ENCODE results near the gene PRKN. TPM values are rescaled to one million over a fixed set of nuclear protein-coding genes. Genes with fewer than 3 reads are reported as not detected.
A peak's percentile ranks its signal among the peaks of the same experiment; 100 is the strongest.

Gene PRKN
- total and polyA plus RNA-seq, 2 experiments from 2014 or later, result 1.2 to 2.3 TPM

- no peaks in the 10 kb centered on the region for H3K9me3 ChIP-seq (ENCODE audit: low read depth)
- WGBS, 2 experiments (ENCODE audit: low coverage in 1 of 2, low lambda C conversion rate in 2 of 2, missing lambda C conversion rate in 2 of 2), result 86 to 89% methylated on average over 6 of the region's 6 CpGs
- H3K27ac ChIP-seq, result no peak overlapping the region
- H3K79me2 ChIP-seq (ENCODE audit: insufficient read depth), result no peaks in the 10 kb centered on the region
- H3K36me3 ChIP-seq (ENCODE audit: low read depth), result no peaks in the 10 kb centered on the region
- H3K4me1 ChIP-seq (ENCODE audit: insufficient read depth), result no peaks in the 10 kb centered on the region
- no peak for DNase-seq
- no peaks in the 10 kb centered on the region for H4K20me1 ChIP-seq (ENCODE audit: insufficient read depth)
- no peak for TF ChIP-seq EZH2phosphoT487 (IDR thresholded peaks at IDR 0.05; ENCODE audit: insufficient read depth, low read depth)
- in situ Hi-C loops (cut with MboI), result no loop called here
- no peaks in the 10 kb centered on the region for H3K27me3 ChIP-seq (replicated peaks; ENCODE audit: insufficient read depth)
- no peaks in the 10 kb centered on the region for H3K9me2 ChIP-seq (ENCODE audit: insufficient read depth)
- no peaks in the 10 kb centered on the region for H3F3A ChIP-seq (ENCODE audit: insufficient read depth)
- no peak overlapping the region for H3K4me2 ChIP-seq (ENCODE audit: unreplicated experiment)
- H2AFZ ChIP-seq, result no peak overlapping the region
- H3K4me3 ChIP-seq, result no peak overlapping the region
- no peak overlapping the region for H3K9ac ChIP-seq
These were observed 1343.6 kb downstream of the PRKN start for GRCh38 chr6:161383951-161384350.

- H3K4me3 ChIP-seq, result no peak overlapping the region
- H4K20me1 ChIP-seq (ENCODE audit: insufficient read depth), result no peaks in the 10 kb centered on the region
- TF ChIP-seq EZH2 (IDR thresholded peaks at IDR 0.05; ENCODE audit: insufficient read depth, poor library complexity, severe bottlenecking) (no peak), EZH2phosphoT487 (IDR thresholded peaks at IDR 0.05; ENCODE audit: insufficient read depth, low read depth) (no peak)
- no peaks in the 10 kb centered on the region for H3K9me2 ChIP-seq (ENCODE audit: insufficient read depth)
- no peaks in the 10 kb centered on the region for H3F3A ChIP-seq (ENCODE audit: insufficient read depth)
- in situ Hi-C loops (cut with MboI), result loop anchor here (10.0 kb wide), 1 partner anchor 635 kb away; no protein-coding TSS in a partner anchor
- H3K9me3 ChIP-seq (ENCODE audit: low read depth), result no peaks in the 10 kb centered on the region
- H2AFZ ChIP-seq, result no peak overlapping the region
- peak; percentile 23 for DNase-seq
- 43 to 54% methylated on average over 8 of the region's 8 CpGs for WGBS, 2 experiments (ENCODE audit: low coverage in 1 of 2, low lambda C conversion rate in 2 of 2, missing lambda C conversion rate in 2 of 2)
- H3K4me1 ChIP-seq (ENCODE audit: insufficient read depth), result peaks cover 7% of the 10 kb centered on the region
- H3K79me2 ChIP-seq (ENCODE audit: insufficient read depth), result no peaks in the 10 kb centered on the region
- H3K27ac ChIP-seq, result no peak overlapping the region
- no peaks in the 10 kb centered on the region for H3K36me3 ChIP-seq (ENCODE audit: low read depth)
- H3K27me3 ChIP-seq (replicated peaks; ENCODE audit: insufficient read depth), result no peaks in the 10 kb centered on the region
- no peak overlapping the region for H3K9ac ChIP-seq
- H3K4me2 ChIP-seq (ENCODE audit: unreplicated experiment), result no peak overlapping the region
These were observed 1347.6 kb downstream of the PRKN start for GRCh38 chr6:161379834-161380582.

DNA sequence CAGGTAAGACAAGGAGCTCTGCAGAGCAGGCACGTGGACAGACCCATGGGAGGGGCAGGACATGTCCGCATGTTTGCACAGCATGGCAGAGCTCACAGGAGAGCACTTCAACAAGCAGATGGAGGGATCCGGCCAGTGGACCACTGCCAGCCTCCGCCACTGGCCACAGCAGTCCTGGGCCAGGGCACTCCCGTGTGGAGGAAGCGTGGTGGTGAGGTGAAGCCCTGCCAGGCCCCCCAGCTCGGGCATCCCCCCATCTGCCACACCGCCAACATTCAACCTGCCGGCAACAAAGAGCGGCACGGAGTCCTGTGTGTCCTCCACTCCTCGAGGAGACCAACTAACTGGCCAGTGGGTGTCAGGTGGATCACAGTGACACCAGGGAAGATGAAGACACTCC is 1349.5 kb downstream of the PRKN start:
- in situ Hi-C loops (cut with MboI), result loop anchor here (10.0 kb wide), 1 partner anchor 633 kb away; no protein-coding TSS in a partner anchor
- no peaks in the 10 kb centered on the region for H3K27me3 ChIP-seq (replicated peaks; ENCODE audit: insufficient read depth)
- no peaks in the 10 kb centered on the region for H3K79me2 ChIP-seq (ENCODE audit: insufficient read depth)
- no peak for TF ChIP-seq EZH2phosphoT487 (IDR thresholded peaks at IDR 0.05; ENCODE audit: insufficient read depth, low read depth)
- 80 to 85% methylated on average over 9 to 12 of the region's 12 CpGs for WGBS, 2 experiments (ENCODE audit: low coverage in 1 of 2, low lambda C conversion rate in 2 of 2, missing lambda C conversion rate in 2 of 2)
- no peak for DNase-seq
- H2AFZ ChIP-seq, result no peak overlapping the region
- H3K9ac ChIP-seq, result no peak overlapping the region
- no peaks in the 10 kb centered on the region for H4K20me1 ChIP-seq (ENCODE audit: insufficient read depth)
- H3K27ac ChIP-seq, result no peak overlapping the region
- H3K4me3 ChIP-seq, result no peak overlapping the region
- no peaks in the 10 kb centered on the region for H3K9me3 ChIP-seq (ENCODE audit: low read depth)
- peaks cover 11% of the 10 kb centered on the region for H3K4me1 ChIP-seq (ENCODE audit: insufficient read depth)
- H3F3A ChIP-seq (ENCODE audit: insufficient read depth), result 0 out of 2 replicates have a peak, but pooled peaks cover 4% of the 10 kb centered on the region
- H3K9me2 ChIP-seq (ENCODE audit: insufficient read depth), result no peaks in the 10 kb centered on the region
- H3K4me2 ChIP-seq (ENCODE audit: unreplicated experiment), result no peak overlapping the region
- H3K36me3 ChIP-seq (ENCODE audit: low read depth), result no peaks in the 10 kb centered on the region

DNA sequence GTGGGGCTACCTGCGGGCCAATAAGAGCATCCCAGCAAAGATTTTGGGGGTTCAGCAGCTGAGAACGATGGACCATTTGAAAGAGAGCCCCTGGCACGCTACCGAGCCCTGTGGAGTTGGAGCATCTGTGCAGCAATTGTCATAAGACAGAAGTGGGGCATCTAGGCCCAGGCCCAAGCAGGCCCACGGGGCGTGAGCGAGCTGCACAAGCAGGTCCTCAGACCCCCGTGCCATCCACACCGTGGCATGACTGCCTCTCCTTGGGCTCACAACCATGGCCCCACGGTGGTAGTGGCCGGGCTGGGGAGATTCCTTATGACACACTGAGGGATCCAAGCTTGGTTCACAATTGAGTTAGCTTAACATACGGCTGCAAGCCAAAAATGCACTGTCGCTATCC is 1350.5 kb downstream of the PRKN start:
- Histone ChIP-seq H4K20me1 (ENCODE audit: insufficient read depth) (no peaks in the 10 kb centered on the region), H3K27me3 (replicated peaks; ENCODE audit: insufficient read depth) (no peaks in the 10 kb centered on the region), H3K9me2 (ENCODE audit: insufficient read depth) (no peaks in the 10 kb centered on the region), H3K4me1 (ENCODE audit: insufficient read depth) (peaks cover 11% of the 10 kb centered on the region), H3F3A (ENCODE audit: insufficient read depth) (0 out of 2 replicates have a peak, but pooled peaks cover 4% of the 10 kb centered on the region), H2AFZ (no peak overlapping the region), H3K9me3 (ENCODE audit: low read depth) (no peaks in the 10 kb centered on the region), H3K4me2 (ENCODE audit: unreplicated experiment) (no peak overlapping the region), H3K79me2 (ENCODE audit: insufficient read depth) (no peaks in the 10 kb centered on the region), H3K27ac (no peak overlapping the region), H3K9ac (no peak overlapping the region), H3K36me3 (ENCODE audit: low read depth) (no peaks in the 10 kb centered on the region), H3K4me3 (no peak overlapping the region)
- 97 to 98% methylated on average over 13 of the region's 13 CpGs for WGBS, 2 experiments (ENCODE audit: low coverage in 1 of 2, low lambda C conversion rate in 2 of 2, missing lambda C conversion rate in 2 of 2)
- in situ Hi-C loops (cut with MboI), result loop anchor here (10.0 kb wide), 1 partner anchor 632 kb away; no protein-coding TSS in a partner anchor
- DNase-seq, result no peak
- TF ChIP-seq EZH2phosphoT487 (IDR thresholded peaks at IDR 0.05; ENCODE audit: insufficient read depth, low read depth) (no peak), EZH2 (IDR thresholded peaks at IDR 0.05; ENCODE audit: insufficient read depth, poor library complexity, severe bottlenecking) (no peak)
